CD4-positive, alpha-beta T cell treated with Interleukin-6 for 4 hours (primary cell): Measurements from ENCODE around the gene TMEM208.

ENCODE experiments used
- DNase-seq: peaks from one replicate; pipeline ENCODE4 v3.0.0-alpha.2; 2020; ENCODE audit warnings: mixed read lengths

TMEM208 gene

DNA sequence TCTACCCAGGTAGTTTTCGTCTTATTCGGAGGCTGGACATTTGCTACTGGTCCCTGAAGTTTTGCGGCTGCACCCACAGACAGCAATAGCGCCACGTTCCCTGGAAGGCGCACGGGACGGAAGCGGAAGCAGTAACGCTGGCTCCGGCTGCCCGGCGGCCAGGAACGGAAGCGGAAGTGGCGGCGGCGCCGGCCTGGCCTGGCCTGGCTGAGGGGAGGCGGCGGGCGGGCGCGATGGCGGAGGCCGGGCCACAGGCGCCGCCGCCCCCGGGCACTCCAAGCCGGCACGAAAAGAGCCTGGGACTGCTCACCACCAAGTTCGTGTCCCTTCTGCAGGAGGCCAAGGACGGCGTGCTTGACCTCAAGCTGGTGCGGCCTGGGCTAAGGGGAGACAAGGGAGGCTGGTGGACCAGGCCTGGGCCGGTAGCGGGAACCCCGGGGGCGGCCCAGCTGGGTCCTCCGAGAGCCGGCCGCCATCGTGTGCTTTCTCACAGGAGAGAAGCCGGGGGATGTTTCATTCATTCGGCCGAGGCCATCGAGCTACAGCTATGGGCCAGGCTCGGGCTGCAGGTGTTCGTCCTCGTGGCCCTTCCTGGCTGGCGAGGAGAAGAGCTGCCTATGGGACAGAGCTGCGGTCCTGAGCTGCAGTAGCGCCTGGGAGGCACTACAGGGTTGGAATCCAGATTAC lies 34.8 kb upstream of the TMEM208 start, which contains the start of gene E2F4:
Gene E2F4 (plus strand): TSS at position 161 of the 687 bp plus-strand sequence. CDS start 73 bp downstream, at position 234.
- peak; percentile 89 for DNase-seq

GRCh38 chr16:67192781-67193361 lies 34.1 kb upstream of the TMEM208 start:
- no peak for DNase-seq

DNA sequence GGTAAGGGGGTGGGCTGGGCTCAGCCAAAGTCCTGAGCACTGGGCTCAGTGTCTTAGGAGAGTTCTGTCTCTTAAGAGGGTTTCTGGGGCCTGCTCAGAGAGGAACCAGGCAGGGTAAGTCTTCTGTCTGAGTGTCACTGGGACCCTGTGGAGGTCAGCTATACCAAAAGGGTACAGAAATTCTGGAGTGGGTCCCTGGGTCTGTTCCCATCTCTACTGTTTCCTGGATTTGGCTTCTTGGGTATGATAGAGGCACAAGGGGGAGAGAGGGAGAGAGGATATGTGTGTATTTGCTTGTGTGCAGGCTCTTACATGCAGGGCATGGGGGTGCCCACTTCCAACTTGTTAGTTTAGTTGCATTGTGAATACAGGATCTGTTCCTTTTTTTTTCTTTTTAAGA lies 33.4 kb upstream of the TMEM208 start:
- DNase-seq, result no peak

- no peak for DNase-seq
Measured at GRCh38 chr16:67194260-67194659, 32.7 kb upstream of the TMEM208 start.

DNA sequence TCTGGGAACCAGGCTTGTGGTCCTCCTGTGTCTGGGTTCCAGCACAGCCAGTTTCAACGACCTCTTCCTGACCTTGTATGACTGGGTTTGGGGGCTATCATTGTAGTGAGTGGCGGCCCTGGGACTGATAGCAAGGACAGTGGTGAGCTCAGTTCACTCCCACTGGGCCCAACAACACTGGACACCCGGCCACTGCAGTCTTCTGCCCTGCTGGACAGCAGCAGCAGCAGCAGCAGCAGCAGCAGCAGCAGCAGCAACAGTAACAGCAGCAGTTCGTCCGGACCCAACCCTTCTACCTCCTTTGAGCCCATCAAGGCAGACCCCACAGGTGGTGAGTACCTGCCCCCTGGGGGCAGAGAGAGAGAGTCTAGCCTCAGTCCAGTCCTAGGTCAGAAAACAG lies 31.3 kb upstream of the TMEM208 start:
- DNase-seq, result no peak

DNA sequence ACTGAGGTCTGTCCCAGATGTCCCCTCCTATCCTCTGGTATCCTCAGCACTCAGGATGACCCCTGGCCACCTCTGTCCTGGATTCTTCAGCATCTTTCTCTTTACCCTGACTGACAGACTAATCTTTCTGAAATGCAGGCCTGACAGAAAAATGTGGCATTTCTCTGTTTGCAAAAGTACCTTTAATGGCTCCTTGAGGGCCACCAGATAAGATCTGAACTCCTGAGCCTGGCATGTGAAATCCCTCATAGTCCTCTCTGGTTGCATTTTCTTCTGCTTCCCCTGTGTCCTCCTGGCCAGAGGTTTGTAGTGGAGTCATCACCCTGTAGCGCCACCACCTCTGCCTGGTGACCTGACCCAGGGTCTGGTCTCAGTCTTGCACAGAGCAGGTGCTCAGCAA lies 30.0 kb upstream of the TMEM208 start:
- no peak for DNase-seq

- no peak for DNase-seq
Measured at GRCh38 chr16:67197704-67198103, 29.2 kb upstream of the TMEM208 start.

- no peak for DNase-seq
Measured at GRCh38 chr16:67198238-67198734, 28.6 kb upstream of the TMEM208 start.

DNA sequence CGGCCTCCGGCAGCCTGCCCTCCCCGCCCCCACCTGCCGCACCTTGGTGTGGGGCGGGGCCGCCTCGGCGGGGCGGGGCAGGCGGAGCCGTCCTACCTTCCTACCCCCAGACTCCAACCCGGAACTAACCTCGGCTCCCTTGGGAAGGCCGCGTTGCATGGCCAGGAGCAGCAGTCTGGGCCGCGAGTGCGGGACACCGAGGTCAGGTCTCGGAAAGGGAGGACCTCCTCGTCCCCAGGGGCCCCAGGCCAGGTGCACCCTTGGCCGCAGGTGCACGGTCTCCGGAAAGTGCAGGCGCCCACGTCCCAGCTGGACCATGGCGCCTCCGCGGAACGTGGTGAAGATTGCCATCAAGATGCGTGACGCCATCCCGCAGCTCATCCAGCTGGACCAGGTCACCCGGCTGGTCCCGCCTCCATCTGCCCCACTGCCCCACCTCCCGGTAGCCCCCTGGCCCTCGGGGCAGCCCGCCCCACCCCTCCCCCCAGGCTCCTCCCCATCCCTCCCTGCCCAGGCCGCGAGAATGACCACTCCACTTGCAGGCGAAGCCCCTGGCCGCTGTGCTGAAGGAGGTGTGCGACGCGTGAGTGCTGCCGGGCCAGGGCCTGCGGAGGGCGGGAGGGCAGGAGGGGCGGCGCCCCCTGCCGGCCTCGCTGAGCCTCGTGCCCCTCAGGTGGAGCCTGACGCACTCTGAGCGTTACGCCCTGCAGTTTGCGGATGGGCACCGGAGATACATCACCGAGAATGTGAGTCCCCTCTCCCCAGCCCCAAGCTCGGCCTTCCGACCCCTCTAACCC lies 27.7 kb upstream of the TMEM208 start, which contains the start of gene ELMO3:
Gene ELMO3 (plus strand): TSS at position 121 of the 797 bp plus-strand sequence. CDS start 196 bp downstream, at position 317.
- DNase-seq, result no peak

GRCh38 chr16:67199808-67200198 lies 27.1 kb upstream of the TMEM208 start:
- DNase-seq, result no peak

DNA sequence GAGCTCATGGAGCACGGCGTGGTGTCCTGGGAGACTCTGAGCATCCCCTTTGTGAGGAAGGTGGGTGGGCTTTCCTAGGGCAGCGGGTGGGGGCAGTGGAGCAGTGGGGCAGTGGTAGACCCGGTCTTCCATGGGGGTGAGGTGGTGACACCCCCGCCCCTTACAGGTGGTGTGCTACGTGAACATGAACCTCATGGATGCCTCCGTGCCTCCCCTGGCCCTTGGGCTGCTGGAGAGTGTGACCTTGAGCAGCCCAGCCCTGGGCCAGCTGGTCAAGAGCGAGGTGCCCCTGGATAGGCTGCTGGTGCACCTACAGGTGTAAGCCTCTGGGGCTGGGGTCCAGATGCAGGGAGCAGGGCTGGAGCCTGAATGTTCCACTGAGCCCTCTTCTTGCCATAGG lies 26.4 kb upstream of the TMEM208 start:
- DNase-seq, result no peak

GRCh38 chr16:67201411-67202345 lies 25.3 kb upstream of the TMEM208 start:
- no peak for DNase-seq

- no peak for DNase-seq
Measured at GRCh38 chr16:67202426-67202825, 24.5 kb upstream of the TMEM208 start.

DNA sequence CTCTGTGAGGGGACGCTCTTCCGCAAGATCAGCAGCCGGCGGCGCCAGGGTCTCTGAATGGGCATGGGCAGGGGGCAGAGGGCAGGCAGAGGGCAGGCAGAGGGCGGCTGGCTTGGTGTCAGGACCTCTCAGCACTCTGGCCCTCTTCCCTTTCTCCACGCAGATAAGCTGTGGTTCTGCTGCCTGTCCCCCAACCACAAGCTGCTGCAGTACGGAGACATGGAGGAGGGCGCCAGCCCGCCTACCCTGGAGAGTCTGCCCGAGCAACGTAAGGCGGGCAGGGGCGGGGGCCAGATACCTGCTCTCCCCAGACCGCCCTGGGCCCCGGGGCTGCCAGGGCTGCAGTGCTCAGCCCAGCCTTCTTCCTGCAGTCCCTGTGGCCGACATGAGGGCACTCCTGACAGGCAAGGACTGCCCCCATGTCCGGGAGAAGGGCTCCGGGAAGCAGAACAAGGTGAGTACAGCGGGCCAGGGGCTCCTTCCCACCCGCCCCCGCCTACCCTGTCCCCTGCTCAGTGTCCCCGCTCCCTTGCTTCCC lies 23.9 kb upstream of the TMEM208 start:
- DNase-seq, result no peak

GRCh38 chr16:67204076-67204475 lies 22.9 kb upstream of the TMEM208 start:
- no peak for DNase-seq

GRCh38 chr16:67206129-67206837 lies 20.6 kb upstream of the TMEM208 start:
- DNase-seq, result no peak

- no peak for DNase-seq
Measured at GRCh38 chr16:67206838-67207248, 20.1 kb upstream of the TMEM208 start.

GRCh38 chr16:67207249-67208091 lies 19.5 kb upstream of the TMEM208 start:
- DNase-seq, result no peak

DNA sequence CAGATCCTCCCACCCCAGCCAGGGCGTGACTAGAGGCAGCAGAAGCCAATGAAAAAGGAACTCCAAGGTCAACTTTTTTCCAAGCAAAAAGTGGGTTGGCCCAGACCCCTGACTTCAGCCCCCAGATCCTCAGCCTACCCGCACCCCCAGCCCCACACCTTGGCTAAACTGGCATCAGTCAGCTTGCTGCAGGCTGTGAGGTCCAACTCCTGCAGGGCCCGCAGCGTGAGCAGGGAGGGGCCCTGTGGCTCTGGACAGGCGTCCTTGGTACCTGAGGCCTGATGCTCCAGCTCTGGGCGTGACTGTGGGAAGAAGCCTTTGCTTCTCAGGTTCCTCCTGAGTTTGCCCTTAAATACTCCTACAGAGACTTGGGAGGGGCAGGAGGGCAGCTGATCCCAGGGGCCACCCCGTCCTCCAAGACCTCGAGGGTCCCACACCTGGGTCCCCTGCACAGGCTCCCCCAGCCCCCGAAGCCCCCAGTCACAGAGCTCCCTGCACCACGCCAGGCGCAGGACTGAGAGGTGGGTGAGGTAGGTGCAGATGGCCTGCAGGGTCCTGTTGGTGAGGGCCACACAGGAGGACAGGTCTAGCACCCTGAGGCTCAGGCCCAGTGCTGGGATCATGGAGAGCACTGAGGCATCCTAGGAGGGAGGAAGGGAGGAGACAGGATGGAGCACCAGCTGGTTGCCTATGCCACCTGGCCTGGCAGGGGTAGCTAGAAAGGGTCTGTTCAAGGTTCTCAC lies 18.6 kb upstream of the TMEM208 start:
- no peak for DNase-seq

DNA sequence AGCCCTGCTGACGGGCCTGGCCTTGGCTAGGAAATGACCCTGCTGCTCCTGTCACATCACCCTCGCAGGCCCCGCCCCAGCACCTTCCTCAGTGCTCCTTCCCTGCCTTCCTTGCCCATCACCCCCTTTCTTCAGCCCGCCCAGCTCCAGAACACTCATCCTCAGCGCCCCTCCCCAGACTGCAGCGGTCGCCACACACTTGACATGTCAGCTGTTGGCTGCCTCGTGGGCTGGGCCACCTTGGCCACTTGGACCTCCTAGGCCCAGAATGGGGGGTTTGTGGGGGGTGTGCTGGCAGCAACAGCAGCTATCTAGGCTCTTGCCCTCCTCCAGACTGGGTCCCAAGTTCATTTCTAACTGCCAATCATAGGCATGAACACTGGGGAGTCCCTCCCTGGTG lies 17.4 kb upstream of the TMEM208 start:
- DNase-seq, result no peak
